GM12865 (cell line): ENCODE measurements around the gene MECP2.

Experiments
- DNase-seq: peaks from one replicate; pipeline ENCODE4 v3.0.0; 2010; ENCODE audit warnings: low read depth
- H3K4me3 ChIP-seq: 2 replicates; pipeline ENCODE4 v1.5.1; 2011; ENCODE audit warnings: mild to moderate bottlenecking, low read depth, low read length, control low read depth
- TF ChIP-seq, protein P1 (sequence below): IDR thresholded peaks from 2 replicates; pipeline ENCODE4 v1.5.1; 2011; ENCODE audit warnings: low read length, control low read depth, low read depth, inconsistent platforms; ENCODE audit not compliant: insufficient read depth; ENCODE audit errors: missing control alignments

MECP2 gene

DNA sequence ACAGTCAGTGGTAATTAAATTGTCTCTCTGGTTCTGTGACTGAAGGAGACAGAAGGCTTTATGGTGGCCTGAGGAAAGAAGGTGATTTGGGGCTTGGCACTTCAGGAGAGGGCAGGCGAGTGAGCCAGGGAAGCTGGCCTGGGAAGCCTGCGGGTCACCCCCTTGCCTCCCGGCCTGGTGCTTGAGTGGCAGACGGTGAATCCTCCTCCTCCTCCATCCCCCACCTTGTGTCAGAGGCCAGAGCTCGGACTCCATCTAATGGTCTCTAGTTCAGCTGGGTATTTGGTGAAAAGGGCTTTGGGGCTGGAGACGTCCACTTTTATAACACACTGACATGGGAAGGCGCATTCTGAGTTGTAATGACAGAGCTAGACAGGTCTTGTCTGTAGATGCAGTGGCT, 116.3 kb downstream of the MECP2 start:
- no peak overlapping the region for H3K4me3 ChIP-seq
- TF ChIP-seq, protein P1, sequence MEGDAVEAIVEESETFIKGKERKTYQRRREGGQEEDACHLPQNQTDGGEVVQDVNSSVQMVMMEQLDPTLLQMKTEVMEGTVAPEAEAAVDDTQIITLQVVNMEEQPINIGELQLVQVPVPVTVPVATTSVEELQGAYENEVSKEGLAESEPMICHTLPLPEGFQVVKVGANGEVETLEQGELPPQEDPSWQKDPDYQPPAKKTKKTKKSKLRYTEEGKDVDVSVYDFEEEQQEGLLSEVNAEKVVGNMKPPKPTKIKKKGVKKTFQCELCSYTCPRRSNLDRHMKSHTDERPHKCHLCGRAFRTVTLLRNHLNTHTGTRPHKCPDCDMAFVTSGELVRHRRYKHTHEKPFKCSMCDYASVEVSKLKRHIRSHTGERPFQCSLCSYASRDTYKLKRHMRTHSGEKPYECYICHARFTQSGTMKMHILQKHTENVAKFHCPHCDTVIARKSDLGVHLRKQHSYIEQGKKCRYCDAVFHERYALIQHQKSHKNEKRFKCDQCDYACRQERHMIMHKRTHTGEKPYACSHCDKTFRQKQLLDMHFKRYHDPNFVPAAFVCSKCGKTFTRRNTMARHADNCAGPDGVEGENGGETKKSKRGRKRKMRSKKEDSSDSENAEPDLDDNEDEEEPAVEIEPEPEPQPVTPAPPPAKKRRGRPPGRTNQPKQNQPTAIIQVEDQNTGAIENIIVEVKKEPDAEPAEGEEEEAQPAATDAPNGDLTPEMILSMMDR = no peak
- no peak for DNase-seq

DNA sequence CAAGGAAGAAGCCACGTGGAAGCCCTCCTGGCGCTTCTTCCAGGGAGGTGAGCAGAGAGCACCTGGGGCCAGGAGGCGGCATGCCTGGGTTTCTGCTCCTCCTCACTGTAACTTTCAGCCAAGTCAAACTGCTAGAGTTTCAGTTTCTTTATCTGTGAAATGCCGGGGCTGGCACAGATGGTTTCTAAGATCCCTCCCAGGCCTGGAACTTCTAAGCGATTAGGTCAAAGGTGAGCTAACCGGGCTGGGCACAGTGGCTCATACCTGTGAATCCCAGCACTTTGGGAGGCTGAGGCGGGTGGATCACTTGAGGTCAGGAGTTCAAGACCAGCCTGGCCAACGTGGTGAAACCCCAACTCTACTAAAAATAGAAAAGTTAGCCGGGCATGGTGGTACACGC, 117.1 kb downstream of the MECP2 start:
- peak overlapping the region; percentile 36 for H3K4me3 ChIP-seq
- peak; percentile 46 for DNase-seq

DNA sequence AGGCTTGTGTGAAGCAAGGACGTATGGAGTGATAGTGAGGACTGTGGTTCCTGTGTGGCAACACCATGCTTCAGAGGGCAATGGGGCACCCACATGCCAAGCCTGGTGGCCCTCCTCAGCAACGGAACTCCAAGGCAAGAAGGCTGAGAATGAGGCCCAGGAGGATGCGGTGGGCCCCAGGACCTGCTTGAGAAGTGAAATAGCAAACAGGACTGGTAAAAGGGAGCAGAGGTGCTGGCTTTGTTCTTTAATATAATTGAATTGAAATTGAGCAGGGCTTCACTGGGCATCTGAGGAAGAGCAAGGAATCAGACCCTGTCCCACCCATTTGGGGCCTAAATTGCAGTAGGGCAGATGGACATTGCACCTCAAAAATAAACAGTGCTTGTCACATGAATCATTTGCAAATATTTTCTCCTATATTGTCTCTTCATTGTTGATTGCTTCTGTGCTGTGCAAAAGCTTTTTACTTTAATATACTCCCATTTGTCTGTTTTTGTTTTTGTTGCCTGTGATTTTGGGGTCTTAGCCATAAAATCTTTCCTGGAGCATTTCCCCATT, 122.7 kb downstream of the MECP2 start:
- TF ChIP-seq, protein P1 = no peak
- no peak overlapping the region for H3K4me3 ChIP-seq
- no peak for DNase-seq

DNA sequence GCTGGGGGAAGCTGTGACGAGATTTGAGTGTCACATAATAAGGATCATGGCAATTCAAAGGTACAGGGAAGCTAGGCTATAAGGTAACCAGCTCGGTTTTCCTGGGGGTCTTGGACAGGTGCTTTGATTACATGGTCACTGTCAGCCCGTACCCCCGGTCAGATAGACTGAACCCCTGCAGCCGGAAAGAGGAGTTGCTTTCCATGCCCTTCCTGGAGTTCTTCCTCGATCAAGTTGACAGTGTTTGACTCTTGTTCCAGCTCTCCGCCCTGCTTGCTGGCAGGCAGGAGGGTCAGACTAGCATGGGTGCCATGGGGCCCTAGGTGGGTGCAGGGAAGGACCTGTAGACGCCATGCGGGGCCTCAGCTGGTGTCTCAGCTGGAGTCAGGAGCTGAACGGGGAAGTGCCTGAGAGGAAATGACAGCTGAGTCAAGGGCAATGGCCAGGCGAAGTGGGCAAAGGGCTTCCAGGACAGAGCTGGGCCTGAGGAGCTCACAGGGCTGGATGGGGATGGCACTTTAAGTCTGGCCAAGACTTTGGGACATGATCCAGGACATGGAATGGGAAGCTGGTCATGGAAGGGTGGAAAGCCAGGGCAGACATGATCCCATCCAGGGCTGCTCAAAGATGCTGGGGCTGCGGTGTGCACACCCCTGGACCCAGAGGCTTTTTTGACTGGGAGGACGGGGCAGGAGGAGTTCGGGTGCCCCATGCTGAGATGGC, 123.4 kb downstream of the MECP2 start:
- TF ChIP-seq, protein P1 = no peak
- H3K4me3 ChIP-seq = peak overlapping the region; percentile 72
- no peak for DNase-seq

DNA sequence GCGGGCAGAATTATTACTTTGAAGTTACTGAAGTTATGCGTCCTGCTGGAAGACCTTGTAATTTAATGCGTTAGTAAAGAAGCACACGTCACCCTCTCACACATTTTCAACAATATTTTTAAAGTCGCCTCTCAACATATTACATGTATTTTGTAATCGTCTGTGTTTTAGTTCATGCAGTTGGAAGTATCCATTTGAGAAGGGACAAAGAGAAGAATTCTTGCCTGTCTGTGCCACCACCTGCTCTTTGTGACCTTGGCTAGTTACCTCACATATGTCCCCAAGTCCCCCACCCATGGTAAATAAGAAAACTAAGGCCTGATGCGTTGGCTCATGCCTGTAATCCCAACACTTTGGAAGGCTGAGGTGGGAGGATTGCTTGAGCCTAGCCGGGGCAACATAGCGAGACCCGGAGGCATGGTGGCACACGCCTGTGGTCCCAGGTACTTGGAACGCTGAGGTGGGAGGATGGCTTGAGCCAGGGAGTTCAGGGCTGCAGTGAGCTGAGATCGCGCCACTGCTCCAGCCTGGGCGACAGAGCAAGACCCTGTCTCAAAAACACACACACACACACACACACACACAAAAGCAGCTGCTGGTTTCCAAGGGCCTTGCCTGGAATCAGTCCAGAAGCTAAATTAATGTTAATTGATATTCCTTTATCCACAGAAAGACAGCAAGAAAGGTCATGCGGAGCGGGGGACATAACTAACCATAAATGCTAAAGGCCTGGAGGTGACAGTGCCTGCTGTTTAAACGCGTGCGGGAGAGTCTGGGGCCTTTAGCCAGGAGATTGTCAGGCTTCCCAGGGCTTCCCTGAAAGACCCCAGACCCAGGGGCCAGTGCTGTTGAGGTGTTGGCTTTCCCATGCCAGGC, 124.2 kb downstream of the MECP2 start:
- H3K4me3 ChIP-seq = peak overlapping the region; percentile 72
- DNase-seq = no peak
- TF ChIP-seq, protein P1 = no peak

DNA sequence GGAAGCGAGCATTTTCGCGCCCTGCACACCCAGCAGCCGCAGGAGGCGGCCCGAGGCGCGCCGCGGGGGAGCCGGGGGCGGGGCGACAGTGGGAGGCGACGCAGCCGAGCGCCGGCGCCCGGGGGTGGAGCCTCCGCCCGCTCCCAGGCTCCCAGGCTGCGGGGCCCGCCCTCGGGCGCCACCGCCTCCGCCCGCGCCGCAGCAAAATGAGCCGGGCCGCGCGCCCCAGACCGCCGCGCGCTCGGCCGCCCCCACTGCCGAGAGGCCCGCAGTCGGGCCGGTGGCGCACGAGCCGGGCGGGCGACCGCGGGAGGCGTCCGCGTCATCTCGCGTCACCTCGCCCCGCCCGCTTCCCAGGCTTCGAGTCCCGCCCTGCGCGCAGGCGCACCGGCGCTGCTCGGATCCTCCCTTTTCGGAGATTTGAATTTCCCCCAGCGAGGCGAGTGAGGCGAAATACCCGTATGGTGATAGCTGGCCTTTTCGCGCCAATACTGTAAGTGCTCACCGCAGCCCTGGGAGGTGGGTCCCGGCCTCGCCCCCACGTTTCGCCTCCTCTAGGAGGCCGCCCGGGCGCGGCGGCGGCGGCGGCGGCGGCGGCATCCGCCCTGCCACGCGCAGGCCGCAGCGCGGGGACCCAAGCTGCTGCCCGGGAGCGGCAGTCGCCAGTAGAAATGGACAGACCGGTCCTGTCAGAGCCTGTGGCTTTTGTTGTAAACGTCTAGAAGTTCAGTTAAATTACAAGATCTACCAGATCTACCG, 125.0 kb downstream of the MECP2 start, which contains the start of gene TMEM187:
Gene TMEM187, plus strand, starts transcription at position 387 of the 759 bp plus-strand sequence. CDS start 9,309 bp downstream, outside the sequence.
- TF ChIP-seq, protein P1 = no peak
- H3K4me3 ChIP-seq = peak within 1 kb of the TSS; percentile 92
- DNase-seq = peak; percentile 95
